Gastroesophageal sphincter (tissue), 4 donors: ENCODE results near the gene PHACTR1. TPM values are rescaled to one million over a fixed set of nuclear protein-coding genes. Genes with fewer than 3 reads are reported as not detected.

ENCODE experiments used
- ATAC-seq: fragments of 150-250 bp; one replicate; pipeline ENCODE4 v1.9.1; 2016; ENCODE audit warnings: mild to moderate bottlenecking, moderate library complexity
- H3K27ac ChIP-seq, 4 donors: fragments of 200-600 bp; sonication (generic) in 3 of 4; 1 replicate in 3 of 4; 2 replicates in 1 of 4; pipeline ENCODE4 v1.5.1; 2016 to 2019
- H3K27me3 ChIP-seq: fragments of 200-600 bp; sonication (generic); one replicate; pipeline ENCODE4 v1.5.1; 2019
- H3K36me3 ChIP-seq, 2 donors: fragments of 200-600 bp; sonication (generic); one replicate each; pipeline ENCODE4 v1.5.1; 2019; ENCODE audit warnings: control low read depth in 1 of 2
- H3K4me1 ChIP-seq, 3 donors: fragments of 200-600 bp; sonication (generic); 1 replicate in 2 of 3; 2 replicates in 1 of 3; pipeline ENCODE4 v1.5.1; 2016 to 2019; ENCODE audit warnings: control low read depth in 2 of 3
- H3K4me3 ChIP-seq, 2 donors: fragments of 200-600 bp; sonication (generic); one replicate each; pipeline ENCODE4 v1.5.1; 2019; ENCODE audit warnings: mild to moderate bottlenecking in 1 of 2, moderate library complexity in 1 of 2
- H3K9me3 ChIP-seq, 3 donors: fragments of 200-600 bp; sonication (generic); one replicate each; pipeline ENCODE4 v1.5.1; 2017 to 2019; ENCODE audit warnings: control low read depth in 2 of 3
- EP300 ChIP-seq: sonication (generic); formaldehyde crosslinking; IDR thresholded peaks from one replicate; pipeline ENCODE4 v1.6.1; 2017; ENCODE audit warnings: antibody characterized with exemption, mild to moderate bottlenecking
- POLR2A ChIP-seq, 2 donors: fragments of 450-650 bp; IDR thresholded peaks; one replicate each; pipeline ENCODE4 v1.6.1; 2017; ENCODE audit warnings: antibody characterized with exemption in 2 of 2, mild to moderate bottlenecking in 2 of 2, moderate library complexity in 1 of 2
- POLR2AphosphoS5 ChIP-seq: sonication (generic); formaldehyde crosslinking; IDR thresholded peaks from one replicate; pipeline ENCODE4 v1.6.1; 2017; ENCODE audit warnings: antibody characterized with exemption
- WGBS, 2 donors: methylation state at CpG; one replicate each; pipeline ENCODE4 v1.1.5; 2018; ENCODE audit warnings: low coverage in 1 of 2; 5-methylcytosine and 5-hydroxymethylcytosine counted together
- total RNA-seq, 4 donors: library from RNA; depleted of rRNA; stranded (reverse); fragments of >200 nt; gene quantifications; one replicate each; pipeline ENCODE4 v1.1.0, GENCODE V29; 2016
- TF ChIP-seq, protein P1 (sequence below), 4 experiments: fragments of 200-600 bp in 2 of 4; fragments of 450-650 bp in 2 of 4; sonication (generic) in 1 of 4; IDR thresholded peaks; one replicate each; pipeline ENCODE4 v1.5.1; 2017 to 2019; ENCODE audit warnings: antibody characterized with exemption in 4 of 4, mild to moderate bottlenecking in 2 of 4, moderate library complexity in 2 of 4

Gene PHACTR1
- total RNA-seq, 4 donors from 2014 or later = 0.20 to 27.3 (median 2.2) TPM

DNA sequence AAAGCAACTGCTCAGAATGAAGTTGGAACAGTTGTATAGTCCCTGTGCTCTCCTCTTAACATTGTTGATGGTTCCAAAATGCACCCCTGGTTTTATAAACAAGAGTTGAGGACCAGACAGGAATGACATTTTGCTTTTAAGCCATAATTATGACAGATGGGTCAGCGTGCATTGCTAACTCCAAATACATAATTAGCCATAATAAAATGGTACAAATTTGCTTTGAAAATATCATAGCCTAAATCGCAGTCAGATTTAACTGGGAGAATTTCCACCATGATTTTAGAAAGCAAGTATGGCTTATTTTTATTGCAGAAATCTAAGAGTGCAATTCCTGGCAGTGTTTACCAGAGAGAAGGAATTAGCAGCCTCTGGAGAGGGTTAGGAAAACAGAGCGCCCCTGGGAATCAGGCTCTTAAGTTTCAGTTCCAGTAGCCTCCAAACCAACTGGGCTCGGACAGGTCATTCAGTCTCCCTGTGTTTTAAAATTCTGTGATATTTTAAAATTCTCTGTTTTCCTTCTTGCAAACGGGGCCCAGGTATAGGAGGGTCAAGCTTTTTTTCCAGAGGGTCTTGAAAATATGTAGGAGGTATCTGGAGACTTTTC, 309.4 kb downstream of the PHACTR1 start:
- H3K27me3 ChIP-seq = no peaks in the 10 kb centered on the region
- TF ChIP-seq POLR2A (IDR thresholded peaks at IDR 0.05) = no peak
- no peak for TF ChIP-seq POLR2AphosphoS5
- no peak for TF ChIP-seq EP300
- TF ChIP-seq, protein P1, sequence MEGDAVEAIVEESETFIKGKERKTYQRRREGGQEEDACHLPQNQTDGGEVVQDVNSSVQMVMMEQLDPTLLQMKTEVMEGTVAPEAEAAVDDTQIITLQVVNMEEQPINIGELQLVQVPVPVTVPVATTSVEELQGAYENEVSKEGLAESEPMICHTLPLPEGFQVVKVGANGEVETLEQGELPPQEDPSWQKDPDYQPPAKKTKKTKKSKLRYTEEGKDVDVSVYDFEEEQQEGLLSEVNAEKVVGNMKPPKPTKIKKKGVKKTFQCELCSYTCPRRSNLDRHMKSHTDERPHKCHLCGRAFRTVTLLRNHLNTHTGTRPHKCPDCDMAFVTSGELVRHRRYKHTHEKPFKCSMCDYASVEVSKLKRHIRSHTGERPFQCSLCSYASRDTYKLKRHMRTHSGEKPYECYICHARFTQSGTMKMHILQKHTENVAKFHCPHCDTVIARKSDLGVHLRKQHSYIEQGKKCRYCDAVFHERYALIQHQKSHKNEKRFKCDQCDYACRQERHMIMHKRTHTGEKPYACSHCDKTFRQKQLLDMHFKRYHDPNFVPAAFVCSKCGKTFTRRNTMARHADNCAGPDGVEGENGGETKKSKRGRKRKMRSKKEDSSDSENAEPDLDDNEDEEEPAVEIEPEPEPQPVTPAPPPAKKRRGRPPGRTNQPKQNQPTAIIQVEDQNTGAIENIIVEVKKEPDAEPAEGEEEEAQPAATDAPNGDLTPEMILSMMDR (IDR thresholded peaks at IDR 0.05) = no peak
- 51 to 65% methylated on average over 4 to 5 of the region's 5 CpGs for WGBS, 2 donors
- no peaks in the 10 kb centered on the region for H3K36me3 ChIP-seq
- peaks cover 0 to 5% (median 0%) of the 10 kb centered on the region in 3 donors for H3K4me1 ChIP-seq
- no peak for ATAC-seq
- H3K4me3 ChIP-seq = no peak overlapping the region
- no peaks in the 10 kb centered on the region for H3K9me3 ChIP-seq
- H3K27ac ChIP-seq = no peak overlapping the region

DNA sequence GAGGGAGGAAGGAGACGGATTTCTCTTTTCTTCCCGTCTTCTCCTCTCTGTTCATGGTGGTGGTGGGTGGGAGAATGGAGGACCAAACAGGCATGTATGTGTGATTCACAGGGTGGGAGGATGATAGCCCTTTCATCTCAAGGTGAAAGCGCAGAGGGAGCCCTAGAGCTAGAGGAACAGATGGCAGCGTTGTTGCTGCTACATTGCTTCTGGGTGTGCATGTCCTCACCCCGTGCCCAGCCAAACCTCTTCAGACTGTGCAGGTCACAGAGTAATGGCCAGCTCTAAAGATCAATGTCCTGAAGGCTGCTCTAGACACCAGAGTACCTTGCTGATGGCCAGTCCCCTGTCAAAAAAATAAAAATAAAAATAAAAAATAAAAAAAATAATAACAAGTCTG, 310.0 kb downstream of the PHACTR1 start:
- no peak for ATAC-seq
- no peak for TF ChIP-seq EP300
- TF ChIP-seq POLR2A (IDR thresholded peaks at IDR 0.05) = no peak
- TF ChIP-seq POLR2AphosphoS5 = no peak
- TF ChIP-seq, protein P1 (IDR thresholded peaks at IDR 0.05) = no peak
- no peaks in the 10 kb centered on the region for H3K9me3 ChIP-seq
- peaks cover 0 to 5% (median 0%) of the 10 kb centered on the region in 3 donors for H3K4me1 ChIP-seq
- no peak overlapping the region for H3K27ac ChIP-seq
- no peaks in the 10 kb centered on the region for H3K36me3 ChIP-seq
- no peak overlapping the region for H3K4me3 ChIP-seq
- no peaks in the 10 kb centered on the region for H3K27me3 ChIP-seq
- WGBS, 2 donors = 58 to 71% methylated on average over 4 of the region's 5 CpGs

DNA sequence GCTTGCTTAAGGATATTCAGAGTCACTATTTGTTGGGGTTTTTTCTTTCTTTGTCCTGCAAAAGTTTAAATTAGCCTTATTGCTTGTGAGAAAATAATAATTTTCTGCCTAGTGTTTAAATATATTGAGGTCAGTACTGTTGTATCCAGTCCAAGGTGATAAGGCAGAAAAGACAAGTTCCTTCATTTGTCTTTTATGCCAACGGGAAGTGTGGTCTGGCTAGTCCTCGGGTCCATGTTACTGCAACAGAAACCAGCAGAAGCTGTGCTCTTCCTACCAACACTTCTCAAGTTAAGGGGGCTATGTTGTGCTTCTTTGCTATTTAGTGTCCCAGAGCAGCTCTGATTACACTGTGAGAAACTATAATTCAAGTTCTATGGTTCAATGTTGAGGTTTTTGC, 310.6 kb downstream of the PHACTR1 start:
- peaks cover 0 to 5% (median 0%) of the 10 kb centered on the region in 3 donors for H3K4me1 ChIP-seq
- no peaks in the 10 kb centered on the region for H3K36me3 ChIP-seq
- TF ChIP-seq POLR2AphosphoS5 (no peak), EP300 (no peak), POLR2A (IDR thresholded peaks at IDR 0.05) (no peak)
- TF ChIP-seq, protein P1 (IDR thresholded peaks at IDR 0.05) = no peak
- H3K27ac ChIP-seq = no peak overlapping the region
- no peak for ATAC-seq
- 56 to 60% methylated on average over 1 to 2 of the region's 2 CpGs for whole genome bisulfite sequencing, 2 donors
- H3K9me3 ChIP-seq = no peaks in the 10 kb centered on the region
- no peaks in the 10 kb centered on the region for H3K27me3 ChIP-seq
- H3K4me3 ChIP-seq = no peak overlapping the region

DNA sequence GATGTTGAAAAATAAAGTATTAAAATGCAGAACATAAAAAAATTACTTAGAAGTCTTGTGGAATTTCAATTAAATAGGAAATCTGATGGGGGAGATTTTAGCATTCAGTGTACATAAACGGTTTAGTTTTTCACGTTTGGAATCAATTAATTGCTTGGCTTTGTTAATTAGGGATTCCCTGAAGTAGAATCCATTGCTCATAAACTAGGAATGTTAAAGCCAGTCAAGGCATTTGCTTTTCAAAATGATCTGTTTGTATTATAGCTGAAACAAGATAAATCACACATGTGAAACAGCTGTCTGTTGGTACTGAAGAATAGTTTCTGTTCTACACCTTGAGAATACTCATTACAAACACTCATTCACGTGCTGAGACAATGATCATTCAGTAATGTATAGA, 313.8 kb downstream of the PHACTR1 start:
- Histone ChIP-seq H3K4me3 (no peak overlapping the region), H3K27me3 (no peaks in the 10 kb centered on the region), H3K4me1 (peaks cover 0 to 5% (median 0%) of the 10 kb centered on the region in 3 donors), H3K36me3 (no peaks in the 10 kb centered on the region), H3K27ac (no peak overlapping the region), H3K9me3 (no peaks in the 10 kb centered on the region)
- no peak for ATAC-seq
- no peak for TF ChIP-seq EP300
- TF ChIP-seq, protein P1 (IDR thresholded peaks at IDR 0.05) = no peak
- TF ChIP-seq POLR2A (IDR thresholded peaks at IDR 0.05) = no peak
- WGBS, 2 donors = 35 to 48% methylated on average over 3 of the region's 3 CpGs

DNA sequence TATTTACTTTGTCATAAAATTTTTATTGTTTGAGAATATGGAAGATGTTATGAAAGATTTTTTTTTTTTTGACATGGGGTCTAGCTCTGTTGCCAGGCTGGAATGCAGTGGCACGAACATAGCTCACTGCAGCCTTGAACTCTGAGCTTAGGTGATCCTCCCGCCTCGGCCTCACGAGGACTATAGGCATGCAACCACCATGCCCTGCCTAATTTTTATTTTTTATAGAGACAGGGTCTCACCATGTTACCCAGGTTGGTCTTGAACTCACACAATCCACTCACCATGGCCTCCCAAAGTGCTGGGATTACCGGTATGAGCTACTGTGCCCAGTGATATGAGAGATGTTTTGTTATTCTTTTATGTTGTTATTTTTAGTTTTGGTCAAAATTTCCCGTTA, 316.0 kb downstream of the PHACTR1 start:
- WGBS, 2 donors = 63 to 69% methylated on average over 3 to 4 of the region's 6 CpGs
- Histone ChIP-seq H3K9me3 (no peaks in the 10 kb centered on the region), H3K4me3 (no peak overlapping the region), H3K36me3 (no peaks in the 10 kb centered on the region), H3K4me1 (no peaks in the 10 kb centered on the region), H3K27me3 (no peaks in the 10 kb centered on the region), H3K27ac (no peak overlapping the region)
- ATAC-seq = no peak
- TF ChIP-seq, protein P1 (IDR thresholded peaks at IDR 0.05) = no peak
- TF ChIP-seq POLR2A (IDR thresholded peaks at IDR 0.05) = no peak
- TF ChIP-seq POLR2AphosphoS5 = no peak
